ENCODE data around the gene TMEM39B.
A peak's percentile ranks its signal among the peaks of the same experiment; 100 is the strongest.
"Not testable (repeated sequence)": the region's sequence is repeated elsewhere in the genome, so short reads cannot be mapped to it uniquely, and the experiment has no call there.

TMEM39B gene

DNA sequence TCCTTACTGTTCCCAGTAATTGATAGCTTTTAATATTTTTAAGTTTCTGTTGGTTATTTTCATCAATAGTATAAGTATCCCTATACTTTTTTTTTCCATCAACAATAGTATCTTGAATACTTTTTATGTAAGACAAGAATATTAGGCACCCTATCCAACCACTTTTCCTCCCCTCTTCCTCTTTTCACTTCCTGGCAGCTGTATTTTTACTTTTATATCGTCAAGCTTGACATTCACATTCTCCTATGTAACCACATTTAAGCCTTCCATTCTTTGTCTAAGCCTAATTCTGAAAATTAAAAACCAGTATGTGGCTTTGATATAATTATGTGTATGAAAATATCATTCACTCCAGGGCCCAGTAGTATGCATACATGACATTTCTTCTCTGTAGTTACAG, 9.3 kb downstream of the TMEM39B start:
- TF ChIP-seq, protein P1, sequence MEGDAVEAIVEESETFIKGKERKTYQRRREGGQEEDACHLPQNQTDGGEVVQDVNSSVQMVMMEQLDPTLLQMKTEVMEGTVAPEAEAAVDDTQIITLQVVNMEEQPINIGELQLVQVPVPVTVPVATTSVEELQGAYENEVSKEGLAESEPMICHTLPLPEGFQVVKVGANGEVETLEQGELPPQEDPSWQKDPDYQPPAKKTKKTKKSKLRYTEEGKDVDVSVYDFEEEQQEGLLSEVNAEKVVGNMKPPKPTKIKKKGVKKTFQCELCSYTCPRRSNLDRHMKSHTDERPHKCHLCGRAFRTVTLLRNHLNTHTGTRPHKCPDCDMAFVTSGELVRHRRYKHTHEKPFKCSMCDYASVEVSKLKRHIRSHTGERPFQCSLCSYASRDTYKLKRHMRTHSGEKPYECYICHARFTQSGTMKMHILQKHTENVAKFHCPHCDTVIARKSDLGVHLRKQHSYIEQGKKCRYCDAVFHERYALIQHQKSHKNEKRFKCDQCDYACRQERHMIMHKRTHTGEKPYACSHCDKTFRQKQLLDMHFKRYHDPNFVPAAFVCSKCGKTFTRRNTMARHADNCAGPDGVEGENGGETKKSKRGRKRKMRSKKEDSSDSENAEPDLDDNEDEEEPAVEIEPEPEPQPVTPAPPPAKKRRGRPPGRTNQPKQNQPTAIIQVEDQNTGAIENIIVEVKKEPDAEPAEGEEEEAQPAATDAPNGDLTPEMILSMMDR (IDR thresholded peaks at IDR 0.05; ENCODE audit: low read depth, low read length) = no peak
- H3K4me3 ChIP-seq (ENCODE audit: low read depth, low read length) = no peak overlapping the region
- in situ Hi-C loops (cut with HindIII; ENCODE audit: low sequenced_read_pairs) = no loop called here
- DNase-seq (ENCODE audit: low read depth, low spot score) = no peak

DNA sequence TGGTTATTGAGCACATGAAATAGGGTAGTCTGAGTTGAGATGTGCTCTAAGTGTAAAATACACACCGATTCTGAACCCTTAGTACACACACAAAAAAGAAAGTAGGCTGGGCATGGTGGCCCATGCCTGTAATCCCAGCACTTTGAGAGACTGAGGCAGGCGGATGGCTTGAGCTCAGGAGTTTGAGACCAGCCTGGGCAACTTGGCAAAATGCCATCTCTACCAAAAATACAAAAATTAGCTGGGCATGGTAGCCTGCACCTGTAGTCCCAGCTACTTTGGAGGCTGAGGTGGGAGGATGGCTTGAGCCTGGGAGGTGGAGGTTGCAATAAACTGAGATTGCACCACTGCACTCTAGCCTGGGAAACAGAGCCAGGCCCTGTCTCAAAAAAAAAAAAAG, 13.6 kb downstream of the TMEM39B start:
- DNase-seq (ENCODE audit: low read depth, low spot score); H3K4me3 ChIP-seq (ENCODE audit: low read depth, low read length); in situ Hi-C loops (cut with HindIII; ENCODE audit: low sequenced_read_pairs): not testable (repeated sequence)

DNA sequence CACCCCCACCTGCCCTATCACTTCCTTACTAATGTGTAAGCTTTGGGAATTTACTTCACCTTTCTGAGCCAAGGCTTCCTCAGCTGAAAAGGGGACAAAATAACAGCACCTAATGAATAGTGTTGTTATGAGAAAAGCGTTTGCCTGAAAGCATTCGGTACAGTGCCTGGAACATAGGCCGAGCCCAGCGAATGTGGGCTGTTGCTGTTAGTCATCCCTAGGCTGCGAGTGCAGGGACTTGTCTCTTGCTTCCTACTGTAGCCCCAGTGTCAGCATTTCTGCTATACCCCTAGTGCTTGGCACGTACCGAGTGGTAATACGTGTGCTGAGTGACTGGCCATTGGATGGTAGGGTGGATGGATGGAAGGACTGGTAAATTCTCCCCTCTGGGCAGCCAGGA, 18.4 kb downstream of the TMEM39B start:
- in situ Hi-C loops (cut with HindIII; ENCODE audit: low sequenced_read_pairs) = no loop called here
- TF ChIP-seq, protein P1 (IDR thresholded peaks at IDR 0.05; ENCODE audit: low read depth, low read length) = no peak

DNA sequence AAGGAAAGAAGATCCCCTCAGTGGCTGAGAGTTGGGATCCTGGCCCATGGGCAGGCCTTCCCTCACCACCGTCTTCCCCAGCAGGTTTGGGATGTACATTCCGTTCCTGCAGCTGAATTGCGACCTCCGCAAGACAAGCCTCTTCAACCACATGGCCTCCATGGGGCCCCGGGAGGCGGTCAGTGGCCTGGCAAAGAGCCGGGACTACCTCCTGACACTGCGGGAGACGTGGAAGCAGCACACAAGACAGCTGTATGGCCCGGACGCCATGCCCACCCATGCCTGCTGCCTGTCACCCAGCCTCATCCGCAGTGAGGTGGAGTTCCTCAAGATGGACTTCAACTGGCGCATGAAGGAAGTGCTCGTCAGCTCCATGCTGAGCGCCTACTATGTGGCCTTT, 18.9 kb downstream of the TMEM39B start:
- H3K4me3 ChIP-seq (ENCODE audit: low read depth, low read length) = no peak overlapping the region
- TF ChIP-seq, protein P1 (IDR thresholded peaks at IDR 0.05; ENCODE audit: low read depth, low read length) = no peak
- no peak for DNase-seq (ENCODE audit: low read depth, low spot score)
- in situ Hi-C loops (cut with HindIII; ENCODE audit: low sequenced_read_pairs) = no loop called here

More for the DNA sequence above, 18.4 kb downstream of the TMEM39B start:
- H3K4me3 ChIP-seq (ENCODE audit: low read depth, low read length) = no peak overlapping the region
- no peak for DNase-seq (ENCODE audit: low read depth, low spot score)

DNA sequence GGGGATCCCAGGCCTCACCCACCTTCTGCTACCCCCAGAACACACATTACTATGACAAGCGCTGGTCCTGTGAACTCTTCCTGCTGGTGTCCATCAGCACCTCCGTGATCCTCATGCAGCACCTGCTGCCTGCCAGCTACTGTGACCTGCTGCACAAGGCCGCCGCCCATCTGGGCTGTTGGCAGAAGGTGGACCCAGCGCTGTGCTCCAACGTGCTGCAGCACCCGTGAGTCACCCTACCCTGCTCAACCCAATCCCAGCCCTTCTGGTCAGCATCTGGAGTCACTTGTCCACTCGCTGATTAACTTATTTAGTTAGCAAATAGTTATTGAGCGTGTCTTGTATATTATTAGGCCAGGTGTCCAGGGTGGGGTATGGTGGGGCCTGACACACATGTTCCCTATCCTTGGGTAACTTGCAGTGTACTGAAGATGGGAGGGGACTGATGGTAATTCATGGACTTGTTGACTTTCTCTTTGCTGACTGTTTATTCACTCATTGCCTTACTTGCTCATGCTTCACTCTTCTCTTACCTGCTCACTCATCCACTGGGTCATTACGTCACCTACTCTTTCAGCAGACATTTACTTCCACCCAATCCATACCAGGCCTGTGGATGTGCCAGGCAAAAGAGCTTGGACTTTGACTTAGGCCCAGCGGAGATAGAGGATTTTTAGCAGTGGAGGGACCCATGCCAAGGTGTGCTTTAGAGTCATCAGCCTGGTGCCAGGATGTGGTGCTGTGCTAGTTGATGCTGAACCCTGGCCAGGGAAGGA, 22.2 kb downstream of the TMEM39B start:
- no peak overlapping the region for H3K4me3 ChIP-seq (ENCODE audit: low read depth, low read length)
- in situ Hi-C loops (cut with HindIII; ENCODE audit: low sequenced_read_pairs) = no loop called here
- DNase-seq (ENCODE audit: low read depth, low spot score) = no peak
- TF ChIP-seq, protein P1 (IDR thresholded peaks at IDR 0.05; ENCODE audit: low read depth, low read length) = no peak

DNA sequence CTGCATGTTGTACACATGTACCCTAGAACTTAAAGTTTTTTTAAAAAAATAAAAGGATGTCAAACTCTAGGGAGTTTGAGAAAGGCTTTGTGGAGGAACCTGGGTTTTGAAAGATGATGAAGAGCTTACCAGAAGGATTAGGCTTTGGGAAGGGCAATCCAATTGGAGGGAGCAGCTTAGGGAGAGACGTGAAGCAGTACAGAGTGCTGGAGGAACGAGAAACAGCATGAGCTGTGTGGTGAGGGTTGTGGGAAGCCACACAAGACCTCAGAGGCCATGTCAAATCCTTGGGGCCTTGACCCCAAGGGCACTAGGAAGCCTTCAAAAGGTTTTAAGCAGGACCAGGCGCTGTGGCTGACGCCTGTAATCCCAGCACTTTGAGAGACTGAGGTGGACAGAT, 26.7 kb downstream of the TMEM39B start:
- H3K4me3 ChIP-seq (ENCODE audit: low read depth, low read length) = no peak overlapping the region
- no peak for DNase-seq (ENCODE audit: low read depth, low spot score)
- in situ Hi-C loops (cut with HindIII; ENCODE audit: low sequenced_read_pairs) = no loop called here
- TF ChIP-seq, protein P1 (IDR thresholded peaks at IDR 0.05; ENCODE audit: low read depth, low read length) = no peak

DNA sequence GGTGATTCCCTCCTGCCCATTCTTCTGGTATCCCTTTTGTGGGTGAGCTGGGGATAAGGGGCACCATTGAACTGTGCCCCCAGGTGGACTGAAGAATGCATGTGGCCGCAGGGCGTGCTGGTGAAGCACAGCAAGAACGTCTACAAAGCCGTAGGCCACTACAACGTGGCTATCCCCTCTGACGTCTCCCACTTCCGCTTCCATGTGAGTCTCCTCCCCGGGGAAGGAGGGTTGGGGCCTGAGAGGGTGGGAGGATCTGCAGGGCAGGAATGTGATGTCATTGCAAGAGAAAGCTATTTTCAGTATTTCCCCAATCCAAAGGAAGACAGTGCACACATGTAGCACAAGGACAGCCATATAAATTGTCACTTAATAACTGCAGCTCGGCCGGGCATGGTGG, 27.6 kb downstream of the TMEM39B start:
- in situ Hi-C loops (cut with HindIII; ENCODE audit: low sequenced_read_pairs) = no loop called here
- no peak overlapping the region for H3K4me3 ChIP-seq (ENCODE audit: low read depth, low read length)
- DNase-seq (ENCODE audit: low read depth, low spot score) = peak; percentile 8
- TF ChIP-seq, protein P1 (IDR thresholded peaks at IDR 0.05; ENCODE audit: low read depth, low read length) = no peak

All from astrocyte of the spinal cord (primary cell).